Lower leg skin (tissue), 3 donors: ENCODE data around the gene CLCN3.

ENCODE experiments used
- CTCF ChIP-seq, 3 donors: fragments of 450-650 bp; IDR thresholded peaks; one replicate each; pipeline ENCODE4 v1.5.1; 2016; ENCODE audit warnings: antibody characterized with exemption in 3 of 3, mild to moderate bottlenecking in 3 of 3, moderate library complexity in 2 of 3
- POLR2A ChIP-seq, 2 donors: fragments of 450-650 bp; IDR thresholded peaks; one replicate each; pipeline ENCODE4 v1.6.1; 2016 to 2017; ENCODE audit warnings: antibody characterized with exemption in 2 of 2, mild to moderate bottlenecking in 1 of 2, moderate library complexity in 1 of 2

- no peak for TF ChIP-seq POLR2A (IDR thresholded peaks at IDR 0.05)
- TF ChIP-seq CTCF (IDR thresholded peaks at IDR 0.05): no peak
These were observed 2.2 kb downstream of the CLCN3 start for GRCh38 chr4:169622566-169622965.
